Esophagus (tissue), 2 donors: ENCODE results near the gene GLIS2. TPM values are rescaled to one million over a fixed set of nuclear protein-coding genes. Genes with fewer than 3 reads are reported as not detected.
A peak's percentile ranks its signal among the peaks of the same experiment; 100 is the strongest.

Experiments used
- H3K27ac ChIP-seq, 2 donors: one replicate each; pipeline ENCODE4 v1.5.1; 2013; ENCODE audit warnings: low read depth in 2 of 2, mild to moderate bottlenecking in 2 of 2, inconsistent platforms in 1 of 2, low read length in 1 of 2, moderate library complexity in 1 of 2
- H3K27me3 ChIP-seq, 2 donors: one replicate each; pipeline ENCODE4 v1.6.1; 2013; ENCODE audit warnings: low read length in 2 of 2, control low read depth in 1 of 2, mild to moderate bottlenecking in 1 of 2; ENCODE audit not compliant: insufficient read depth in 2 of 2, control insufficient read depth in 1 of 2
- H3K36me3 ChIP-seq, 2 donors: one replicate each; pipeline ENCODE4 v1.6.1; 2013; ENCODE audit warnings: low read length in 1 of 2; ENCODE audit not compliant: control insufficient read depth in 2 of 2, insufficient read depth in 2 of 2
- H3K4me1 ChIP-seq, 2 donors: one replicate each; pipeline ENCODE4 v1.6.1; 2013; ENCODE audit warnings: low read length in 1 of 2; ENCODE audit not compliant: control insufficient read depth in 2 of 2, insufficient read depth in 2 of 2
- H3K4me3 ChIP-seq, 2 donors: one replicate each; pipeline ENCODE4 v1.5.1; 2013; ENCODE audit warnings: low read length in 2 of 2, mild to moderate bottlenecking in 2 of 2, low read depth in 1 of 2, moderate library complexity in 1 of 2
- H3K9me3 ChIP-seq, 2 donors: one replicate each; pipeline ENCODE4 v1.6.1; 2013; ENCODE audit warnings: mild to moderate bottlenecking in 2 of 2, low read depth in 1 of 2, low read length in 1 of 2, moderate library complexity in 1 of 2; ENCODE audit not compliant: control insufficient read depth in 2 of 2, insufficient read depth in 1 of 2
- WGBS, 2 donors: extraction: QIAGEN DNeasy Blood & Tissue Kit; methylation state at CpG; one replicate each; pipeline ENCODE4 v1.1.7; 2013; 5-methylcytosine and 5-hydroxymethylcytosine counted together
- polyA plus RNA-seq, 2 donors: library from polyadenylated mRNA; stranded (reverse); fragments of 200-250 nt; gene quantifications; one replicate each; pipeline ENCODE4 v1.2.3, GENCODE V29; 2013
- donor health status: healthy with polysubstance abuse.
- donor health status: Bipolar disorder and iron deficiency.

The GLIS2 gene
- polyA plus RNA-seq, 2 donors = 1.2 to 1.6 TPM

DNA sequence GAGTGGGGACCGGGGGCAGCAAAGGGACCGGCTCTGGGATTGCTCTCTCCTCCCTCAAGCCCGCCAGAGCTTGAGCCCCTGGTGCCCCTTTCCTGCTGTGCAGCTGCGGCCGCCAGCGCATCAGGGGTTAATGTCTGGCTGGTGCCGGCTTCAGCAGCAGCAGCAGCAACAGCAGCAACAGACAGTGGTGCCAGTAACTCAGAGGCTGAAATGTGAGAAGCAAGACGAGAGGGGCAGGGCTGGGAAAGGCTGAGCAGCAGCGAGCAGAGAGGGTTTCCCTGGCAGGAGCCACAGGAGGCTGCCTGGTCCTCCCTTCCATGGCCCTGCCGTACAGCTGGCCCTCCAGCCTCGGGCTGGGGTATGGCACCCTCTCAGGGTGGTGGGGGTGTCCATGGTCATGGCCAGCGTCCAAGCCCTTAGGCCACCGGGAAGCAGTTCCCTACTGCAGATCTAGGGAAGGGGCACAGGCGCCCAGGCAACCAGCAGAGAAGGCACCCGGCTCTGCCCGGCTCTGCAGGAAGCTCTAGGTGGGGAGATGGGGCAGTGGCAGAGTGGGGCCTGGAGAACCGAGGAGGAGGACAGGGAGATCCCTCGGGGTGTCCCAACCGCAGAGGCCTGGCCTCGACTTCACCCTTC lies 21.9 kb upstream of the GLIS2 start:
- no peaks in the 10 kb centered on the region for H3K9me3 ChIP-seq
- H3K4me1 ChIP-seq = peaks cover 2 to 15% of the 10 kb centered on the region in 2 donors
- no peak overlapping the region for H3K4me3 ChIP-seq
- no peaks in the 10 kb centered on the region for H3K27me3 ChIP-seq
- peak overlapping the region; percentile 13 to 28 for H3K27ac ChIP-seq
- no peaks in the 10 kb centered on the region for H3K36me3 ChIP-seq
- WGBS, 2 donors = 14 to 22% methylated on average over 20 of the region's 20 CpGs

DNA sequence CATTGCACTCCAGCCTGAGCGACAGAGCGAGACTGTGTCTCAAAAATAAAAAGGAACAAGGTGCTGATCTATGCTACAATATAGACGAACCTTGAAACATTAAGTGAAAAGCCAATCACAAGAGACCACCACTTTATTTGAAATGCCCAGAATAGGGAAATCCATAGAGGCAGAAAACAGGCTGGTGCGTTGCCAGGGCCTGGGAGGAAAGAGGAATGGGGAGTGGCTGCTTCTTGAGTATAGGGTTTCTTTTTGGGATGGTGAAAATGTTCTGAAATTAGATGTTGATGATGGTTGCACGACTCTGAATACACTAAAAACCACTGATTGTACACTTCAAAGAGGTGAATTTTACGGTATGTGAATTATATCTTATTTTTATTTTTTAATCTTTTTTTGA lies 20.3 kb upstream of the GLIS2 start:
- Histone ChIP-seq H3K9me3 (no peaks in the 10 kb centered on the region), H3K4me3 (no peak overlapping the region), H3K27ac (no peak overlapping the region), H3K36me3 (no peaks in the 10 kb centered on the region), H3K4me1 (peaks cover 2 to 13% of the 10 kb centered on the region in 2 donors), H3K27me3 (no peaks in the 10 kb centered on the region)
- WGBS, 2 donors = 87 to 88% methylated on average over 6 of the region's 6 CpGs

DNA sequence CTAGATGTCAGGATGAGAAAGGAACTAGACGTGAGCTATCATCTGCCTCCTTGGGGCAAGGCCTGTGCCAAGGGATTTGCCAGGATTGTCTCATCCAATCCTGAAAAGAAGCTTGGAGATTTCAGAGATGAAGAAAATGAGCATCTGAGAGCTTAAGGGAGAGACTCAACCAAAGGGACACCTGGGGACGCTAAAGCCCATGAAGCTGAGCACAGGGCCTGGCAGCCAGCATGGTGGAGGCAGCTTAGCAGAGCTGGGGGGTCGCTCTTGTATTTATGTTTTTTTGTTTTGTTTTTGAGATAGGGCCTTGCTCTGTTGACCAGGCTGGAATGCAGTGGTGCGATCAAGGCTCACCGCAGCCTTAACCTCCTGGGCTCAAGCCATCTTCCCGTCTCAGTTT lies 18.4 kb upstream of the GLIS2 start:
- no peaks in the 10 kb centered on the region for H3K36me3 ChIP-seq
- H3K4me3 ChIP-seq = no peak overlapping the region
- H3K9me3 ChIP-seq = no peaks in the 10 kb centered on the region
- H3K27ac ChIP-seq = no peak overlapping the region
- peaks cover under 1 to 12% of the 10 kb centered on the region in 2 donors for H3K4me1 ChIP-seq
- H3K27me3 ChIP-seq = no peaks in the 10 kb centered on the region
- WGBS, 2 donors = 85 to 87% methylated on average over 6 of the region's 6 CpGs

DNA sequence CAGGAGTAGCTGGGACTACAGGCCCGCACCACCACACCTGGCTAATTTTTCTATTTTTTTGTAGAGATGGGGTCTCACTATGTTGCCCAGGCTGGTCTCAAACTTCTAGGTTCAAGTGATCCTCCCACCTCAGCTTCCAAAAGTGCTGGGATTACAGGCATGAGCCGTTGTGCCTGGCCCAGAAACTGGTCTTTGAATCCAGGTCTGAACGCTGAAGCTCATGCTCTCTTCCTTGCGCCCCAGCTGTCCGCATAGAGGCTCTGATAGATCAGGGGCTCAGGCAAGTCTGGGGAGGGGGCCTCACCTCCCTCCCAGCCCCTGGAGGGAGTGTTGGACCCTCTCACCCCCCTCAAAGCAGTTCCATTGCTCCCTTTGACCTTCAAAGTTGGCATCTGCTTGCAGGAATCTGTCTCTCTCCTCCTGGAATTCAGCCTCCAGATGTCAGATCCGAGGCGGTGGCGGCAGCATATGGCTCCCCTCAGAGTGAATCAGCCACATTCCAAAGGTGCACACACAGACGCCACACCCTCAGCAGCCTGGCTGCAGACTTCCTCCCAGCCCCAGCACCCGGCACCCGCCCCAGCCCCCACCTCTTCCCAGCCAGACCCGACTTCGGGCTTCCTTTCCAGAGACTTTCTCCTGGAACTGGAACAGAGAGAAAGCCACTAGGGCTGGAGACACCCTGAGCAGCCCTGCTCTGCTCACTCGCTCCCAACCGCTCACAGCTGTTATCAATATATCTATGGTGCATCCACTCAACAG lies 16.9 kb upstream of the GLIS2 start:
- Histone ChIP-seq H3K4me3 (no peak overlapping the region), H3K4me1 (peaks cover 0 to 6% of the 10 kb centered on the region in 2 donors), H3K36me3 (no peaks in the 10 kb centered on the region), H3K27me3 (no peaks in the 10 kb centered on the region), H3K27ac (peak overlapping the region; percentile 84 to 91), H3K9me3 (no peaks in the 10 kb centered on the region)
- WGBS, 2 donors = 32 to 36% methylated on average over 15 of the region's 15 CpGs

DNA sequence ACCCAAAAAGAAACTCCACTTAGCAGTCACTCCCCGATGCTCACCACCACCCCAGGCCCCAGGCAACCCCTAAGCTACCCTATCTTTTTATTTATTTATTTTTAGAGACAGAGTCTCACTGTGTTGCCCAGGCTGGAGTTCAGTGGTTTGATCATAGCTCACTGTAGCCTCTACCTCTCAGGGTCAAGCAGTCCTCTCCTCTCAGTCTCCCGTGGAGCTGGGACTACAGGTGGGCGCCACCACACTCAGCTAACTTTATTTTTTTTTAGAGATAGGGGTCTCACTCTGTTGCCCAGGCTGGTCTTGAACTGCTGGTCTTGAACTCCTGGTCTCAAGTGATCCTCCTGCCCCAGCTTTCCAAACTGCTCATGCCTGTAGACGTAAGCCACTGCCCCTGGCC lies 14.7 kb upstream of the GLIS2 start:
- WGBS, 2 donors = 97 to 98% methylated on average over 4 of the region's 4 CpGs
- peaks cover 0 to 2% of the 10 kb centered on the region in 2 donors for H3K4me1 ChIP-seq
- no peaks in the 10 kb centered on the region for H3K36me3 ChIP-seq
- no peaks in the 10 kb centered on the region for H3K27me3 ChIP-seq
- no peaks in the 10 kb centered on the region for H3K9me3 ChIP-seq
- H3K27ac ChIP-seq = no peak overlapping the region
- no peak overlapping the region for H3K4me3 ChIP-seq

DNA sequence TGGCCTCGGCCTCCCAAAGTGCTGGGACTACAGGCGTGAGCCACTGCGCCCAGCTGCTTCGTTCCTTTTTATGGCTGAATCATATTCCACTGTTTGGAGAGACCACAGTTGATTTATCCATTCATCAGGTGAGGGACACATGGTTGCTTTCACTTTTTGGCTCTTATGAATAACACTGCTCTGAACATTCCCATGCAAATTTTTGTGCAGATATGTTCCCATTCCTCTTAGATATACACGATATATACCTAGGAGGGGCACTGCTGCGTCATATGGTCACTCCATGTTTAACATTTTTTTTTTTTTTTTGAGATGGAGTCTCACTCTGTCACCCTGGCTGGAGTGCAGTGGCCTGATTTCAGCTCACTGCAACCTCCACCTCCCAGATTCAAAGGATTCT lies 13.9 kb upstream of the GLIS2 start:
- H3K27me3 ChIP-seq = no peaks in the 10 kb centered on the region
- no peak overlapping the region for H3K27ac ChIP-seq
- H3K4me3 ChIP-seq = no peak overlapping the region
- peaks cover 0 to 2% of the 10 kb centered on the region in 2 donors for H3K4me1 ChIP-seq
- H3K9me3 ChIP-seq = no peaks in the 10 kb centered on the region
- H3K36me3 ChIP-seq = no peaks in the 10 kb centered on the region
- 95 to 97% methylated on average over 6 of the region's 6 CpGs for WGBS, 2 donors

DNA sequence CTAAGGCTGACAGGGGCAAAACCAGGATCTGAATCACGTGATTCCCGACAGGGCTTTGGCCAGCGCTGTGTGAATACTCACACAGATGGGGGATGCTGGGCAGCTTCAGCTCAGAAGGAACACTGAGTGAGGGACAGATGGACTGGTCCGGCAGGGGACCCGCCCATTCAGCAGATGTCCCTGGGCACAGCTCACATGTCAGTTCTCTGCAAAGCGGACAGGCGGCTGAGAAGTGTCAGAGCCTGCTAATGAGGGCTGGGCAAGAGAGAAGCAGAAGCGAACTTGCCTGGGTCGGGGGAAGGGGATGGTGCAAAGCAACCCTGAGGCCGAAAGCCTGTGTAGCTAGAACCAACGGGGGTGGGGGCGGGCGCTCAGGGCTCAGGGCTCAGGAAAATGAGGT lies 11.9 kb upstream of the GLIS2 start:
- no peaks in the 10 kb centered on the region for H3K27me3 ChIP-seq
- no peak overlapping the region for H3K27ac ChIP-seq
- 73 to 75% methylated on average over 13 of the region's 13 CpGs for WGBS, 2 donors
- no peaks in the 10 kb centered on the region for H3K9me3 ChIP-seq
- H3K4me3 ChIP-seq = no peak overlapping the region
- peaks cover 0 to 3% of the 10 kb centered on the region in 2 donors for H3K4me1 ChIP-seq
- H3K36me3 ChIP-seq = no peaks in the 10 kb centered on the region

DNA sequence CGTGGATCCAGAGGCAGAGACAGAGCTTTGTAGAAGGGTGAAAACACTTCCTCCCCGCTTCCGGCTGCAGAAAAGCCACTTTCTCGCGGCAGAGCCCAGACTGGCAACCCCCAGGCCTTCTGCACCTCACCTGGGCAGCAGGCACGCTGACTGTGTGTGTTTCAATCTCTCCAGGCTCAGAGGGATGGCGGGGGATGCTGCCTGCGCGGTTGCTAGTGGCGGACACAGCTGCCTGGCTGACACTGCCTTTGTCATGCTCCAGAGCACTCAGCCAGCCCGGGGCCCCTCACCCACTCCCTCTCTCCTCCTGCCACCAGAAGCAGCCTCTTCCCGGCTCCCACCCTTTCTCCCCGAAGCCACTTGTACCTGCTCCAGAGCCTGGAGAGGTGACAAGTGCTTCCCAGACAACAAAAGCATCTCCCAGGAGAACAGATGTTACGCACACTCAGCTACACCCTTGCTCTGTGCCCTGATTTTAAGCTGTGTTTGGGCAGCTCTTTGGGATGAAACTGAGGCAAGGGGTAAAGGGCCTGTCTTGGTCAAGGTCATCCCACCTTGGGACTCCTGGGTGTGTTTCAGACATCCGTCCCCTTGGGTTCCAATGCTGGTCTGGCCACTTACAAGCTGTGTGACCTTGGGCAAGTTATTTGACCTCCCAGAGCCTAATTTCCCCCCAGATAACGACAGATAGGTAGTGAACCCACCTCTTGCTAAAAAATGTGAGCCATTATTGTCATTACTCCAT lies 9.2 kb upstream of the GLIS2 start:
- Histone ChIP-seq H3K4me1 (peaks cover 0 to 3% of the 10 kb centered on the region in 2 donors), H3K9me3 (no peaks in the 10 kb centered on the region), H3K27ac (peak overlapping the region; percentile 73 to 80), H3K4me3 (peak overlapping the region; percentile 44 to 51), H3K27me3 (no peaks in the 10 kb centered on the region), H3K36me3 (no peaks in the 10 kb centered on the region)
- 53 to 54% methylated on average over 16 of the region's 16 CpGs for WGBS, 2 donors

DNA sequence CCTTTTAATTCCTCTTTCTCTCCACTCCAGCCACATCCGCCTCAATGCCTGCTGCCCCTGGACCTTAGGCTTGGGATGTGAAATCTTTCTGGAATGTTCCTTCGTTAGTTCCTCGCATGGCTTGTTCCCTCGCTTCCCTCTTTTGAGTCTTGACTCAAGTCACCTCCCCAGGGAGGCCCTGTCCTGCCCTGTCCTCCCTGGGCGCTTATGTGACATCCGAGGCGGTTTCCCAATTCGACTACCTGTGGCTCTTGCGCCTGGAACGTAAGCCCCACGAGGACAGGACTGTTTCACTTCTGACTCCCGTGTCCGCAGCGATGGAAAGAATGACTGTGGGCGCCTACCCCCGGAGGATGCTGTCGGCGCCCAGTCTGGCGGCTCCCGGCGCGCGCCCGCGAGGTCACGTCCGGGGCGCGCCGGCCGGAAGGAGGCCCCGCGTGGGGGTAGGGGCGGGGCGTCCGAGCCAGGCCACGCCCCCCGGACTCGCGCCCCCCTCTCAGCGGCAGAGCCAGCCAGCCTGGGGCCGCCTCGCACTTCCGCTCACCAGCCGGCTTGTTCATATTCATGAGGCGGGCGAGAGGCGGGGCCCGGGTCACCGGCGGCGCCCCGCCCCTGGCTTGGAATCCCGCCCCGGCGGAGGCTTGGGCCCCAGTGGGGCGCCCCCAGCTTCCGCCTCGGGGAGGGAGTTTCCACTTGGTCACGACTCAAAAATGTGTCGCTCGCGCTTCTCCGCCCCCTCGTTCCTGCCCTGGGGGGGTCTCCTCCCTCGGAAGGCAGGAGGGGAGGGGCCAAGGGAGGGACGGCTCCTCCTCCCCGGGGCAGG lies 8.4 kb upstream of the GLIS2 start:
- Histone ChIP-seq H3K9me3 (no peaks in the 10 kb centered on the region), H3K27ac (peak overlapping the region; percentile 73 to 80), H3K27me3 (no peaks in the 10 kb centered on the region), H3K4me1 (peaks cover 0 to 3% of the 10 kb centered on the region in 2 donors), H3K4me3 (peak overlapping the region; percentile 44 to 51), H3K36me3 (no peaks in the 10 kb centered on the region)
- 6 to 8% methylated on average over 54 to 68 of the region's 68 CpGs for WGBS, 2 donors
